Endothelial cell of umbilical vein (primary cell): ENCODE measurements around the gene TLE4. TPM values are rescaled to one million over a fixed set of nuclear protein-coding genes. Genes with fewer than 3 reads are reported as not detected.

Experiments
- BruUV-seq: library from RNA; stranded (reverse); fragments of 400-500 nt; replicated peaks from 2 replicates; lab custom pipeline; 2021; lab: Mats Ljungman, UMichigan
- CTCF ChIA-PET: fragments of 300-600, 350-600 bp; sonication (Branson Sonifier 250); formaldehyde crosslinking; loops from one replicate; lab custom pipeline; 2021; ENCODE audit warnings: antibody characterized with exemption, inconsistent platforms; lab: Charles Lee
- POLR2A ChIA-PET: fragments of 300-600, 350-600 bp; sonication (Branson Sonifier 250); formaldehyde crosslinking; loops from one replicate; lab custom pipeline; 2021; ENCODE audit warnings: antibody characterized with exemption, inconsistent platforms; lab: Charles Lee
- DNase-seq: peaks from one replicate; pipeline ENCODE4 v3.0.0-alpha.2; 2011; ENCODE audit warnings: low read depth, low spot score
- FAIRE-seq: peaks from 2 replicates; lab custom pipeline; 2011; peaks lifted over from hg19 to GRCh38; lab: Jason Lieb, UNC
- H2AFZ ChIP-seq: 2 replicates; pipeline ENCODE4 v1.6.0; 2012; ENCODE audit warnings: low read depth, low read length, control low read depth, inconsistent platforms
- H3K27ac ChIP-seq: 2 replicates; pipeline ENCODE4 v1.5.1; 2011; ENCODE audit warnings: low read depth, mild to moderate bottlenecking, control low read depth, low read length, moderate library complexity; ENCODE audit not compliant: insufficient read depth
- H3K27me3 ChIP-seq, 2 experiments: 2 replicates each; pipeline versions ENCODE4 v1.6.0 to v1.6.1; 2011; ENCODE audit warnings: low read length in 2 of 2, mixed read lengths in 1 of 2; ENCODE audit not compliant: control insufficient read depth in 2 of 2, insufficient read depth in 2 of 2
- H3K36me3 ChIP-seq, 2 experiments: 2 replicates in 1 of 2; 3 replicates in 1 of 2; pipeline ENCODE4 v1.5.1; 2011; ENCODE audit warnings: low read length in 2 of 2, mild to moderate bottlenecking in 1 of 2, moderate library complexity in 1 of 2; ENCODE audit not compliant: control insufficient read depth in 2 of 2, insufficient read depth in 2 of 2; ENCODE audit errors: extremely low read depth in 1 of 2
- H3K4me1 ChIP-seq: 3 replicates; pipeline ENCODE4 v1.5.1; 2011; ENCODE audit warnings: mild to moderate bottlenecking, low read length; ENCODE audit not compliant: control insufficient read depth, insufficient read depth; ENCODE audit errors: extremely low read depth
- H3K4me2 ChIP-seq: 2 replicates; pipeline ENCODE4 v1.6.1; 2011; ENCODE audit warnings: low read length, control low read depth, mixed read lengths; ENCODE audit not compliant: insufficient read depth
- H3K4me3 ChIP-seq, 3 experiments: fragments of 200-600 bp in 1 of 3; sonication (generic), shearing (Covaris generic) in 1 of 3; replicated peaks in 1 of 3; 2 replicates each; pipeline ENCODE4 v1.5.1; 2011 to 2016; ENCODE audit warnings: control low read depth in 3 of 3, low read length in 3 of 3, mild to moderate bottlenecking in 2 of 3, inconsistent platforms in 1 of 3, low read depth in 1 of 3, moderate library complexity in 1 of 3; ENCODE audit not compliant: insufficient read depth in 1 of 3
- H3K79me2 ChIP-seq: 2 replicates; pipeline ENCODE4 v1.6.0; 2012; ENCODE audit warnings: low read length, inconsistent platforms; ENCODE audit not compliant: control insufficient read depth, insufficient read depth
- H3K9ac ChIP-seq: replicated peaks from 2 replicates; pipeline ENCODE3; 2011; ENCODE audit warnings: low read length, control low read depth; ENCODE audit not compliant: insufficient read depth; ENCODE audit errors: extremely low read depth
- H3K9me1 ChIP-seq: replicated peaks from 3 replicates; pipeline ENCODE4 v1.6.0; 2011; ENCODE audit warnings: mild to moderate bottlenecking, low read length; ENCODE audit not compliant: control insufficient read depth, insufficient read depth; ENCODE audit errors: extremely low read depth
- H3K9me3 ChIP-seq: replicated peaks from 2 replicates; pipeline ENCODE4 v1.5.1; 2012; ENCODE audit warnings: low read length, inconsistent platforms; ENCODE audit not compliant: control insufficient read depth, insufficient read depth
- H4K20me1 ChIP-seq: replicated peaks from 2 replicates; pipeline ENCODE3; 2011; ENCODE audit warnings: mild to moderate bottlenecking, low read length; ENCODE audit not compliant: control insufficient read depth, insufficient read depth; ENCODE audit errors: extremely low read depth
- EZH2 ChIP-seq: IDR thresholded peaks from 2 replicates; pipeline ENCODE4 v1.6.1; 2012; ENCODE audit warnings: borderline replicate concordance, low read depth, mild to moderate bottlenecking, moderate library complexity, low read length, inconsistent platforms; ENCODE audit not compliant: severe bottlenecking
- FOS ChIP-seq: IDR thresholded peaks from 2 replicates; pipeline ENCODE4 v1.6.1; 2011; ENCODE audit warnings: mild to moderate bottlenecking, low read length, moderate library complexity, borderline replicate concordance; ENCODE audit not compliant: insufficient read depth
- GATA2 ChIP-seq: IDR thresholded peaks from 2 replicates; pipeline ENCODE4 v1.7.0; 2011; ENCODE audit warnings: low read depth, mild to moderate bottlenecking, moderate library complexity, mixed read lengths, low read length; ENCODE audit not compliant: insufficient read length, insufficient read depth
- MYC ChIP-seq: IDR thresholded peaks from one replicate; pipeline ENCODE4 v1.6.1; 2011; ENCODE audit warnings: mild to moderate bottlenecking, low read depth, low read length
- POLR2A ChIP-seq: IDR thresholded peaks from 2 replicates; pipeline ENCODE4 v1.6.1; 2012; ENCODE audit warnings: low read depth, mild to moderate bottlenecking, control low read depth, low read length
- POLR2AphosphoS5 ChIP-seq: IDR thresholded peaks from 2 replicates; pipeline ENCODE4 v1.6.1; 2012; ENCODE audit warnings: low read depth, mild to moderate bottlenecking, control low read depth, low read length, moderate library complexity; ENCODE audit not compliant: insufficient read depth
- dilution Hi-C: fragments of 300-500 bp; cut with MboI; formaldehyde crosslinking; loops from one replicate; pipeline ENCODE4 v1.15.0; 2019; ENCODE audit warnings: low sequenced_read_pairs; ENCODE audit not compliant: extremely low pct_ligation_motif_present
- intact Hi-C: fragments of 100-400 bp; cut with micrococcal nuclease; formaldehyde crosslinking; loops from one replicate; pipeline ENCODE4 v1.10.0; 2022
- polyA plus RNA-seq, 4 experiments: library from polyadenylated mRNA; depleted of rRNA in 3 of 4; stranded (reverse) in 3 of 4; unstranded in 1 of 4; fragments of >200 nt; gene quantifications; 2 replicates each; pipeline versions ENCODE4 v1.2.1 to v1.2.3, GENCODE V29; 2011 to 2012; ENCODE audit warnings: missing spikeins in 1 of 4
- total RNA-seq: library from RNA; stranded (reverse); gene quantifications from 2 replicates; pipeline ENCODE4 v1.2.3, GENCODE V29; 2021
- TF ChIP-seq, protein P1 (sequence below): IDR thresholded peaks from 2 replicates; pipeline ENCODE4 v1.6.1; 2011; ENCODE audit not compliant: insufficient read depth, insufficient read length
- TF ChIP-seq, protein P2 (sequence below), 2 donors: IDR thresholded peaks; 1 replicate in 1 of 2; 2 replicates in 1 of 2; pipeline ENCODE4 v1.5.1; 2011; ENCODE audit warnings: low read length in 2 of 2, mild to moderate bottlenecking in 2 of 2, moderate library complexity in 2 of 2, control low read depth in 1 of 2, inconsistent platforms in 1 of 2, low read depth in 1 of 2; ENCODE audit not compliant: insufficient read depth in 1 of 2; ENCODE audit errors: extremely low read depth in 1 of 2

TLE4 gene
- total and polyA plus RNA-seq, 2 donors (not counting 3 experiments of a cell fraction or from before 2014, with no cell fraction given): 31.4 to 32.3 TPM

DNA sequence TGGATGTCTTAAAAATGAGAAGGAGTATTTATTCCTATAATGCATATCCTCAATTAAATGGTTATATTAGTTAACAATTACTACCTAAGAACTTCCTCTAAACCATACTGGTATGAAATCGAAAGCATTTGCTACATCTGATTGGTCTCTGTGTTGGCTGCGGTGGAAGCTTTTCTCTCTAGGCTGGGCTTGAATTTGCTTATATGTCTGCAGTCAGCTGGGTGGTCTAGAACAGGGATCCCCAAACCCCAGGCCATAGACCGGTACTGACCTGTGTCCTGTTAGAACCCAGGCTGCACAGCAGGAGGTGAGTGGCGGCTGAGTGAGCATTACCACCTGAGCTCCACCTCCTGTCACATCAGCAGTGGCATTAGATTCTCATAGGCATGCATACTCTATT, 112.3 kb downstream of the TLE4 start:
- no peak overlapping the region for H3K9ac ChIP-seq
- DNase-seq (no peak), FAIRE-seq (no peak)
- H3K79me2 ChIP-seq: no peaks in the 10 kb centered on the region
- no peaks in the 10 kb centered on the region for H3K9me1 ChIP-seq
- no peaks in the 10 kb centered on the region for H3K36me3 ChIP-seq
- peaks cover 14% of the 10 kb centered on the region for H3K4me1 ChIP-seq
- H3K4me2 ChIP-seq: no peak overlapping the region
- H3K9me3 ChIP-seq: no peaks in the 10 kb centered on the region
- no peaks in the 10 kb centered on the region for H3K27me3 ChIP-seq
- H3K27ac ChIP-seq: no peak overlapping the region
- dilution Hi-C loops (no loop called here), intact Hi-C loops (loop anchor here (5.0 kb wide), 1 partner anchor 672 kb away; no protein-coding TSS in a partner anchor)
- H3K4me3 ChIP-seq: no peak overlapping the region
- POLR2A ChIA-PET: no interaction called here
- TF ChIP-seq POLR2AphosphoS5 (no peak), EZH2 (no peak)
- TF ChIP-seq, protein P1, sequence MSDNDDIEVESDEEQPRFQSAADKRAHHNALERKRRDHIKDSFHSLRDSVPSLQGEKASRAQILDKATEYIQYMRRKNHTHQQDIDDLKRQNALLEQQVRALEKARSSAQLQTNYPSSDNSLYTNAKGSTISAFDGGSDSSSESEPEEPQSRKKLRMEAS: no peak
- H4K20me1 ChIP-seq: no peaks in the 10 kb centered on the region
- BruUV-seq: no TSS peak
- CTCF ChIA-PET: no interaction called here
- no peak overlapping the region for H2AFZ ChIP-seq

DNA sequence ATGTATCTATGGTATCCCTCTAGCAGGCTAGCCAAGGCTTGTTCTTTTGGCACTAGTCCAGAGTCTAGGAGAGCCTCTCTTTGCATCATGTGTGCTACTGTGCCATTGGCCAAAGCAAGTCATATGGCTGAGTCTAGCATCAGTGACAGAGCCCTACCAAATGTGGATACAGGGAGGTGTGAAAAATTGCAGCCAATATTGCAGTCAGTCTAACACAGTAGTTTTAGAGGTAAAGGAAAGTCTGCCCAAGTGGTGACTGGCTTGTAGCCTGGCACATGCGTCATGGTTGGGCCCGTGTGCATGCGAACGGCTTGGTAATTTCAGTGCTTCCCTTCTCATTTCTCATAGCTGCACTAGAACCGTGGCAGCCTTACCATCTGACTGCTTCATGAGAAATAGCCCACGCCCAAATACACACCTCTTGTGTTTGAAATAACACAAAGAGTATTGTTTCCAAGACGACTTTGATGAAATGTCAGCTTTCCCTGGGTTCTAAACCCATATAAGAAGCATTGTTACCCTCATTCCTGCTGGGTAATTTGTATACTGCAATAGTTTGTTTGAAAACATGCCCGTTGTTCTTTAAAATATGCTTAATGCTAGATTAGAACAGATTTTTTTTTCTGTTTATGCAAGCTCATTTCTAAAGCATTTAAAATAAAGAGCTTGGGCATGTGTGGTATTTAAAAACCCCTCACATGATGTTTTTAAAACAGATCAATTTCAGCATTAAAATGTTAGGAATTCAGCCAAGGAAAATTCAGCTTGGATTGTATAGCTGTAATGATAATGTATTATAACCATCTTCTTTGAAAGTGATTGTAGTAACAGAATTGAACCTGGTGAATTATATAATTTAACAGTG, 113.2 kb downstream of the TLE4 start:
- POLR2A ChIA-PET: no interaction called here
- DNase-seq: no peak
- no peak overlapping the region for H3K4me2 ChIP-seq

More for the DNA sequence above, 113.2 kb downstream of the TLE4 start:
- Histone ChIP-seq H3K27me3 (no peaks in the 10 kb centered on the region), H3K9me3 (no peaks in the 10 kb centered on the region), H3K79me2 (no peaks in the 10 kb centered on the region), H2AFZ (no peak overlapping the region), H3K27ac (no peak overlapping the region), H3K4me1 (peaks cover 14% of the 10 kb centered on the region), H3K9me1 (no peaks in the 10 kb centered on the region), H3K4me3 (no peak overlapping the region), H3K9ac (no peak overlapping the region), H3K36me3 (no peaks in the 10 kb centered on the region), H4K20me1 (no peaks in the 10 kb centered on the region)
- no TSS peak for BruUV-seq
- TF ChIP-seq FOS (no peak), POLR2AphosphoS5 (no peak), EZH2 (no peak), GATA2 (no peak), POLR2A (no peak), MYC (no peak)
- TF ChIP-seq, protein P1: no peak
- TF ChIP-seq, protein P2, sequence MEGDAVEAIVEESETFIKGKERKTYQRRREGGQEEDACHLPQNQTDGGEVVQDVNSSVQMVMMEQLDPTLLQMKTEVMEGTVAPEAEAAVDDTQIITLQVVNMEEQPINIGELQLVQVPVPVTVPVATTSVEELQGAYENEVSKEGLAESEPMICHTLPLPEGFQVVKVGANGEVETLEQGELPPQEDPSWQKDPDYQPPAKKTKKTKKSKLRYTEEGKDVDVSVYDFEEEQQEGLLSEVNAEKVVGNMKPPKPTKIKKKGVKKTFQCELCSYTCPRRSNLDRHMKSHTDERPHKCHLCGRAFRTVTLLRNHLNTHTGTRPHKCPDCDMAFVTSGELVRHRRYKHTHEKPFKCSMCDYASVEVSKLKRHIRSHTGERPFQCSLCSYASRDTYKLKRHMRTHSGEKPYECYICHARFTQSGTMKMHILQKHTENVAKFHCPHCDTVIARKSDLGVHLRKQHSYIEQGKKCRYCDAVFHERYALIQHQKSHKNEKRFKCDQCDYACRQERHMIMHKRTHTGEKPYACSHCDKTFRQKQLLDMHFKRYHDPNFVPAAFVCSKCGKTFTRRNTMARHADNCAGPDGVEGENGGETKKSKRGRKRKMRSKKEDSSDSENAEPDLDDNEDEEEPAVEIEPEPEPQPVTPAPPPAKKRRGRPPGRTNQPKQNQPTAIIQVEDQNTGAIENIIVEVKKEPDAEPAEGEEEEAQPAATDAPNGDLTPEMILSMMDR (IDR thresholded peaks at IDR 0.05; ENCODE audit: extremely low read depth in 1 of 2, insufficient read depth in 1 of 2, low read depth in 1 of 2, low read length in 2 of 2): no peak
- FAIRE-seq: no peak
- CTCF ChIA-PET: no interaction called here
- dilution Hi-C loops (no loop called here), intact Hi-C loops (loop anchor here (5.0 kb wide), 1 partner anchor 673 kb away; no protein-coding TSS in a partner anchor)
